Stimulated activated naive CD4-positive, alpha-beta T cell (primary cell): ENCODE measurements around the gene TEDC1.

Experiments
- DNase-seq, 6 experiments: peaks; one replicate each; lab custom pipeline; 2025; lab: John Stamatoyannopoulos, UW

TEDC1 gene

DNA sequence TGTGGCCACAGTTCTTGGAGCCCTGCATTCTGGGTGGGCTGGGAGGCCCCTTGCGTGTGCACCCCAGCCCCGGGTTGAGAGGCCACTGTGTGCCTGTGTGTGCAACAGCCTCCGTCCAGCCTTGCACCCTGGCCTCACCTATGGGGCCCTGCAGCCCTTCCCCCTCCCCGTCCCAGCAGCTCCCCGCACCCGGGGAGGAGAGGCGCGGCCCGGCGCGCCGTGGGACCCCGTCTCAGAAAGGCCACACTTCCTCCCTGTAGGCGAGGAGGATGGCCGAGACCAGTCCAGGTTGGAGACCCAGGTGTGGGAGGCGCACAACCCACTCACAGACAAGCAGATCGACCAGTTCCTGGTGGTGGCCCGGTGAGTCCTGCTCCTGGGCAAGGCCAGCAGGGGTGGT is 33.0 kb upstream of the TEDC1 start:
- no peak for DNase-seq

DNA sequence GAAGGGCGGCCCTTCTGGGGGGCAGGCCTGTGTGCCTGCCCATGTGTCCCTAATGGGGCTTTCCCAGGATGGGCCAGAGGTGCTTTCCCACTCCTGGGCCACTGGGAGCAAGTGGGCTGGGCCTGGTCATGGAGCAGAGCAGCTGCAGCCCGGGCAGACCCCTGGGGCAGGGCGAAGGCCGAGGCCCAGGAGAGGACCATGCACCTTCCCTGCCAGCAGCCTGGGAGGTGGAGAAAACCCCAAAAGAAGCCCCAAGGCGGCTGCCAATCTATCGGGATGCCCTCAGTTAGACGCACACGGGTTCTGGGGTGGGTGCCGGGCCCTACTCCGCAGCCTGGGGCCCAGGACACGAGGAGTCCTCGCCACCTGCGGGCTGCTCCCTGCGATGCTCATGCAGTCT is 32.5 kb upstream of the TEDC1 start:
- DNase-seq = no peak

DNA sequence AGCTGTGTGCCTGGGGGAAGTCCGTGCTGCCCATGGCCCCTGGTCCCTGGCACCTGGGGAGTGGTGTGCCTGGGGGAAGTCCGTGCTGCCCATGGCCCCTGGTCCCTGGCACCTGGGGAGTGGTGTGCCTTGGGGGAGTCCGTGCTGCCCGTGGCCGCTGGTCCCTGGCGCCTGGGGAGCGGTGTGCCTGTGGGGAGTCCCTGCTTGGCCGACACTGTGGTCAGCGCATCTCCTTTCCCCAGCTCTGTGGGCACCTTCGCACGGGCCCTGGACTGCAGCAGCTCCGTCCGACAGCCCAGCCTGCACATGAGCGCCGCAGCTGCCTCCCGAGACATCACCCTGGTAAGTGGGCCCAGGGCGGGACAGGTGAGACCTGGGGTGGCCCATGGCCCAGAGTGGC is 30.9 kb upstream of the TEDC1 start:
- no peak for DNase-seq

DNA sequence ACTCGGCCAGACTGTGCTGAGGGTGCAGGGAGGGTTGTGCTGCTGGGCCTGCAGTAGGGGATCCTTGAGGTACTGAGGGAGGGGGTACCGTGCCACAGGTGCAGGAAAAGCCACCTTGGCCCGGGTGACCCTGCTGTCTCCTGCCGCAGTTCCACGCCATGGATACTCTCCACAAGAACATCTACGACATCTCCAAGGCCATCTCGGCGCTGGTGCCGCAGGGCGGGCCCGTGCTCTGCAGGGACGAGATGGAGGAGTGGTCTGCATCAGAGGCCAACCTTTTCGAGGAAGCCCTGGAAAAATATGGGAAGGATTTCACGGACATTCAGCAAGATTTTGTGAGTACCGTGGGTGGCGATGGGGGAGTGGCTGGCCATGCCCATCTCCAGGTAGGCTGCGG is 30.4 kb upstream of the TEDC1 start:
- no peak for DNase-seq

DNA sequence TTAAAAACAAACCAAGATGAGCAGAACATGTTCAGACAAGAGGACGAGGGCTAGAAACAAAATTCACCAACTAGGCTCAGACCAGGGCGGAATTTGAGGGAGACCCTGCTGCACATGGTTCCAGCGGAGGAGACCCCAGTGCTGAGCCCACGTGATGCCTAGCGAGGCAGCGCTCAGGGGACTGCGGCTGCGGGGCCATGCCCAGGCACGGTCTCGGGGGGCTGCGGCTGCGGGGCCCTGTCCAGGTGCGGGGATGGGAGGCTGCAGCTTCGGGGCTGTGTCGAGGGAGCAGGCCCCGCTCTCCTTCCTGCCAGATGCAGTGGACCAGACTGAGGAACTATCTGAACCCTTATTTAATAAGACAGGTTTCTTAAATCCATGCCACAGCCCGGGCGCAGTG is 29.1 kb upstream of the TEDC1 start:
- DNase-seq = no peak

DNA sequence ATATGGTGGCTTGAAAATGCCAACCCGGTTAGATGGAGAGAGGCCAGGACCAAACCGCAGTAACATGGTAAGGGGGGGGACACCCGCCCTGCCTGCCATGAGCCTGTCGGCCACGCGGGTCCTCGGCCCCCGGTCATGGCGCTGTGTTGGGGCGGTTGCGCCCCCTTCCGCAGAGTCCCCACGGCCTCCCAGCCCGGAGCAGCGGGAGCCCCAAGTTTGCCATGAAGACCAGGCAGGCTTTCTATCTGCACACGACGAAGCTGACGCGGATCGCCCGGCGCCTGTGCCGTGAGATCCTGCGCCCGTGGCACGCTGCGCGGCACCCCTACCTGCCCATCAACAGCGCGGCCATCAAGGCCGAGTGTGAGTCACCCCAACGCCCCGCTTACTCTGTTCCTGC is 26.5 kb upstream of the TEDC1 start:
- no peak for DNase-seq

DNA sequence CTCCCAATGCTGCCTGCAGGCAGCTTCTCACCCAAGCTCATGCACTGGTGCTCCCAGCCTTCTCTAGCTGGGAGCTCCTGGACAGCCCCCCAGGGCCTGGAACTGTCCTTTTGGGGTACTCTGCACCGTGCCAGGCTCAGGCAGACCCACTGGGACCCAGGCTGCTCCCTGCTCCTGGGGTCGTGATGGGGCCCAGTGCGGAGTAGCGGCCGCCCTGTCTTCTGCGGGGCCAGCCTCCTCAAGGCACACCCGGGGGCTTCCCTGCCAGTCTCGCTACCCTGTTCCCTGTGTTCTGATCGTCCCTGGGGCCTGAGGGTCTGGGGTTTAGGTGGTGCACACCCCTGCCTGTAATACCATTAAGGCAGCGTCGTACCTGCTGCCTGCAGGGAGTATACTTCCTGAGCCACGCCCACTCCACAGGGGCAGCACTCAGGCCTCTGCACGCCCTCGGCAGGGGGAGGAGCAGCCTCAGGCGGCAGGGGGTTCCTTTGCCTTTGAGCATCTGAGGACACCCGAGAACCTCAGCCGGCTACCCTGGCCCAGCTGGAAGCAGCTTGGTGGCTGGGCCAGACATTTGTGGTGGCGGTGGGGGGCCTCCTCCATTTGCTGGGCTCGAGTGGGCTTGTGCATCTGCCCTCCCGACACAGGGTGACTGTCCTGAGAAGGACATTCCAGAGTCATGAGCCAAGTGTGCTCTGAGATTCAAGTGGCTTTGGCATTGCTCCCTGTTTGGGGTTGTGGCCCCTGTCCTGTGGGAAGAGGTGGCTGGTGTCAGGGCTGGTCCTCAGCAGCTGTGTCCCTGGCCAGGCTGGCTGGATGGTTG is 25.6 kb upstream of the TEDC1 start:
- no peak for DNase-seq

DNA sequence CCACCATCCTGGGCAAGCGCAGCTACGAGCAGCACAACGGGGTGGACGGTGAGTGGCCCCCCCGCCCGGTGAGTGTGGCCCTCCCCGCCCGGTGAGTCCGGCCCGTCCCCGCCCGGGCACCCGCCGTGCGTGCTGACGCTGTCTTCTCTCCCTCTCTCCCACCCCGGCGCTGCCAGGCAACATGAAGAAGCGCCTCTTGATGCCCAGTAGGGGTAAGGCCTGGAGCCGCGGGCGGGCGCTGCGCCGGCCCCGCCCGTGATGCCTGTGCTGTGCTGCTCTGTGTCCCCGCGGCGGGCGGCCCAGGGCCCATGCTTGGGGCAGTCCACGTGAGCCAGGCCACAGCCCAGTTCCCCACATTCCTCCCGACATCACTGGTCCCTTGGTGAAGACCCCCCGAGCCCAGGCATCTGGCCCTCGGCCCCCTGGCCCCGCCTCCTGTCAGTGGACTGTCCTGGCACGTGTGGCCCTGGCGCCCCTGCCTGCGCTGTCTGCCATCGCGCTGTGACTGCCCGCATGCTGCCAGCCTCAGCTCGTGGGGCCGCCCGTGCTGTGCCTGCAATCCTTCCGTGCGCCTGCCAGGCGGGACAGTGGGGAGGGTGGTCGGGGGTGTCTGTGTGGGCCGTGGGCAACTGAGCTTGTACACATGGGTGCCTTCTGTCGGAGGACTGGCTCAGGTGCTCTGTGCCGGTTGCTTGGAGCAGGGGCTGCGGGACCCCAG is 24.4 kb upstream of the TEDC1 start:
- no peak for DNase-seq

DNA sequence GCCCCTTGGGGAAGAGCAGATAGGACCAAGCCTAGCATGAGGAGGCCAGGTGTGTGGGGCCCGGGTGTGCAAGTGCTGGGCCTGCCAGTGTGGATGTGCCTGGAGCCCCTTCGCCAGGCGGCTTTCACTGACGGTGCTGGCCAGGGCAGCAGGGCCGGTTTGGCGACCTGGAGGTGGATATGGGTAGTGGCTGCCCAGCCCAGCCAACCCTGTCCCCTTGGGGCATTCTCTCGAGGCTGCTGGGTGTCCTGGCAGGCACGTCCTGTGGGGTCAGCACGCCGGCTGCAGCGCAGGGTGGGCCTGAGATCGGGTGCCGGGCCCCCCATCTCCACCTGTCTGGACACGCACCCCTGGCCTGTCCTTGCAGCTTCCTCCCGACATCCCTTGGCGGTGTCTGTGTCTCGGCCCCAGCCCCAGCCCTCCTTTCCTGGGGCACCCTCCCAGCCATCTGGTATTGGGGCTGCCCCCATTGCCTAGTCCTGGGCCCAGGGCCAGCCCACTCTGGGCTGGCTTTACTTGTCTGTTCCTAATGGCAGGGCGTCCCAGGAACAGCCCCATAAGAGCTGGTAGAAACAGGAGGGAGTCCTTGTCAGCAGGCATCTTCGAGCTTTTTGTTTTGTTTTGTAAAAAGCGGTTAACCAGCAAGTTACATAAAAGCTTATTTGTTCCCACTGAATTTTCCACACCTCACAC is 23.7 kb upstream of the TEDC1 start:
- no peak for DNase-seq

DNA sequence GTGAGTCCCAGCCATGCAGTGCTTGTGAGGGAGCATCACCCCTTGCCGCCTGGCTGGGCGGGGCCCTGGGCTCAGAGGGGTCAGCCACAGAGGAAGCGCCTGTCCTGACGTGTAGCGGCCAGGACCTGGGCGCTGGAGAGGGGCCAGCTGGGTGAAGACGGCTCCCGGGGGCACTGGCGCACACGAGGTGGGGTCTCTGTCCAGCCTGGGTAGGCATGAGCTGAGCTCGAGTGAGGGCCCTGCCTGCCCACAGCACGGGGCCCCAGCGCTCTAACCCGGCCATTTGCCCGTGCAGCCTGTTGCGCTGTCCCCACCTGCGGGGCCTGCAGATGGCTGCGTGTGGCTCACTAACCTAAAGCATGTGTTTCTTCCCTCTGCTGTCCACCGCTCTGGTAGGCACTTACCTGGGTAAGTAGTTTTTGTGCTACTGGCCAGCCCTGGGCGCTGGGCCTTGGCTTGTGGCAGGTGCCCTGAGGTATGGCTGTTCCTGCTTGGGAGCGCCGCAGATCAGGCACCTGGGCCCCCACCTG is 23.0 kb upstream of the TEDC1 start:
- DNase-seq = no peak

DNA sequence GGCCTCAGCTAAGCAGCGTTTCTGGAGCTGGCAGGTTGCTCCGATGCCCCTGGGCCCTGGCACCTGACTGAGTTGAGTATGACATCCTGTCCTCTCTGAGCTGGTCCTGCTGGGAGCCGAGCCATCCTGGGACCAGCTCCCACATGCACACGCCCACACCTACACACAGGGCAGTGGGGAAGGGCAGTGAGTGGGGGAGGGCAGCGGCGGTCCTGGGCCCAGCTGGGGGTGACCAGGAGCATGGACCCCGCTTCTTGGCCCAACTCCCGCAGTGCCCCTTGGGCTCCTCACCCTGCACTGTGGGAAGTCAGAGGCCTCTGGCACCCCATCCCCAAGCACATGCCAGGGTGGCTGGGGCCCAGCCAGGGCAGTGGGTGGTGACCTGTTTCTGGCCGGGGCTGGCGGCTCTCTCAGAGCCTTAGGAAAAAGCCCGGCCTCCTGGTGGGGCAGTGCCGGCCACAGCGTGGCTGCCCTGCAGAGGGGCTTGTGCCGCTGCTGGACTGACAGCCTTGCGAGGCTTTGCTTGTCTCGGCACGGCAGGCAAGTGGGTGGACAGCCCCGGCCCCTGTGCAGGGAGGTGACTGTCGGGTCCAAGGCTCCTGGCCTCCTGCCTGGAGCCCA is 22.3 kb upstream of the TEDC1 start:
- no peak for DNase-seq

DNA sequence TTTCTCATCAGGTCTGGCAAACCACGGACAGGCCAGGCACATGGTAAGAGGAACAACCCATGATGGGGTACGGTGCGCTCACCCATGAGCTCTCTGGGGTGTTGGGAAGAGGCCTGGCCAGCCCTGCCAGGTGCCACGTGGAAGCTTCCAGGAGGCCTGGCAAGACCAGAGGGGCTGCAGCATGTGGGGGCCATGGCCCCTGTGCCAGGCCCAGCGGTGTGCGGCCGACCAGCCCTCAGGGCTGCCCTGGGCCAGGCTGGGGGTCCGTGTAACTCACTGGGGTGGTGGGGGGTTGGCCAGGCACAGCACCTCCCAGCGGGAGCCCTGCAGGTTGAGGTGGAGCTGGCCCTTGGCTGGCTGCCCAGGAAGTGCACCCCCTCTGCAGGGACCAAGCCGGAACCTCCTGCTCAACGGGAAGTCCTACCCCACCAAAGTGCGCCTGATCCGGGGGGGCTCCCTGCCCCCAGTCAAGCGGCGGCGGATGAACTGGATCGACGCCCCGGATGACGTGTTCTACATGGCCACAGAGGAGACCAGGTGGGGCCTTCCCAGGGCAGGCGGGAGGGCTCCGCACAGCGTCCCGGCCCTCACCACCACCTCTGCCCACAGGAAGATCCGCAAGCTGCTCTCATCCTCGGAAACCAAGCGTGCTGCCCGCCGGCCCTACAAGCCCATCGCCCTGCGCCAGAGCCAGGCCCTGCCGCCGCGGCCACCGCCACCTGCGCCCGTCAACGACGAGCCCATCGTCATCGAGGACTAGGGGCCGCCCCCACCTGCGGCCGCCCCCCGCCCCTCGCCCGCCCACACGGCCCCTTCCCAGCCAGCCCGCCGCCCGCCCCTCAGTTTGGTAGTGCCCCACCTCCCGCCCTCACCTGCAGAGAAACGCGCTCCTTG is 21.3 kb upstream of the TEDC1 start:
- no peak for DNase-seq

DNA sequence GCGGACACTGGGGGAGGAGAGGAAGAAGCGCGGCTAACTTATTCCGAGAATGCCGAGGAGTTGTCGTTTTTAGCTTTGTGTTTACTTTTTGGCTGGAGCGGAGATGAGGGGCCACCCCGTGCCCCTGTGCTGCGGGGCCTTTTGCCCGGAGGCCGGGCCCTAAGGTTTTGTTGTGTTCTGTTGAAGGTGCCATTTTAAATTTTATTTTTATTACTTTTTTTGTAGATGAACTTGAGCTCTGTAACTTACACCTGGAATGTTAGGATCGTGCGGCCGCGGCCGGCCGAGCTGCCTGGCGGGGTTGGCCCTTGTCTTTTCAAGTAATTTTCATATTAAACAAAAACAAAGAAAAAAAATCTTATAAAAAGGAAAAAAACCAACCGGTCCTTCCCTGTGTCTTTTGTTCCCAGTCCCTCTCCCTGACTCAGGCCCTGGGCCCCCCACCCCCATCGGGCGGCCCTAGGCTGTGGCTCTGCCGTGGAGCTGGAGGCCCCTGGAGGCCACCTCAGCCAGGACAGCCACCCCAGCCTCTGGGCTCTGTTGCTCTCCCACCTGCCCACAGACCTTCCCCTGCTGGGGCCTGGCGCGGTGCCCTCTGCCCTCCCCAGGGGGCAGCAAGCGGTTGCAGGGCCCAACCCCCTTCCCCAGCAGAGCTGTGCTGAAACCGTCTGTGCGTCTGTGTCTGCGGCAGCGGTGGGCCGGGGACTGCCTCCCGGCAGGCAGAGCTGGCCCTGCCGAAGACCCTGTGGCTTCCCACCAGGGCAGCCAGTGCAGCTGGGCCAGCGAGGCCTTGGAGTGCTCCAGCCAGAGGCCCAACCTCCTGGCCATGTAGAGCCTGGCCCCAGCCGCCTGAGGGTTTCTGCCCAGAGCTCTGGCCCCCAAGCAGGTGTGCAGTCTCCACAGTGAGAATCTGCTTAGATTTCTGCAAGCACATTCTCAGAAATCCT is 20.4 kb upstream of the TEDC1 start:
- DNase-seq = no peak

DNA sequence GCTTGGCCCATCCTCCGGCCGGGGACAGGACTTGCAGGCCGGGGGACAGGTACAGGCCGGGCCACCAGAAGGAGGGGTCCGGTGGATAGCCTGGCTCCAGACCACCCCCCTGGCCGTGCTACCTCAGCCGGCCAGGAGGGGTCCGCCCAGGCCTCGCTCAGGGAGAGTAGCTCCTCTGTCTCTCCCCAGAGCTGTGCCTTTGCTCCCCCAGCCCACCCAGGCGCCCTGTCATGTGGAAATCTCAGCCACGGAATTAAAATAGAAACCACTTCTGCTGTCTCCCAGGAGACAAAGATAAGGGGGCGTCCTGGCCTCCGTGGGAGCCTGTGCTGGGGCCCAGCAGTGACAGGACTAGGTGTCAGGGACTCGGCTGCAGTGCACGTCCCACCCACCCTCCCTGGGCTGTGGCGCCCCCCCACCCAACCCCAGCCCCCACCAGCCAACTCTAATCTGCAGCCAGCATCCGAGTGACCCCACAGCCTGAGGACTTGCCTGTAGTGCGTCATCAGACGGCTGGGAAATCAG is 19.7 kb upstream of the TEDC1 start:
- DNase-seq = peak in 1 of 6 experiments; percentile 7

DNA sequence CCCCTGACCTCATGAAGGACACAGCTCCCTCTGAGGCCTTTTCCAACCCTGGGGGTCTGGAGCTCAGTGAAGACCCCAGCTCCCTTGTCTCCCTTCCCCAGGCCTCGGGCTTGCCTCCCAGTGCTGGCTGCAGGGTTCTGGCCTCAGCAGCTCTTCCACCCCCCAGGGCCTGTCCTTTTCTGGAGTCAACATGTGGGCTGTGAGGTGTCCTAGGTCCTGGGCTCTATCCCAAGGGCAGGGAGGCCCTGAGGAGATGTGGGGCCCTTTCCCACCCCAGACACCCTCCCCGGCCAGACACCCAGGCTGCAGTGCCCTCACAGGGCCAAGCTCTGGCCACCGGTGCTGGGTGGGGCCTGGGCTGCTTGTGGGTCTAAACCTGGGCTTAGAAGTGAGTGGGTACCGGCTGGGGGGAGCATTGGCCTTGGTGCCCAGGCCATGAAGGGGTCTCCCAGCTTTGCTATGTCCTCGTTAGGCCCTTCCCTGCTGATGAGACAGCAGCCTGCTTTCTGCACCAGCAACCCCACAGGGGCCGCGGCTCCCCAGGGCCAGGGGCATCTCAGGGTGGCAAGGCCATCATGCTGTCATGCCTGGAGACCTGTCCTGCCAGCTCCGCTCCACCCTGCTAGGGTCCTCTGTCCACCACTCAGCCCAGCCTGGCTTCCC is 19.1 kb upstream of the TEDC1 start:
- no peak for DNase-seq

DNA sequence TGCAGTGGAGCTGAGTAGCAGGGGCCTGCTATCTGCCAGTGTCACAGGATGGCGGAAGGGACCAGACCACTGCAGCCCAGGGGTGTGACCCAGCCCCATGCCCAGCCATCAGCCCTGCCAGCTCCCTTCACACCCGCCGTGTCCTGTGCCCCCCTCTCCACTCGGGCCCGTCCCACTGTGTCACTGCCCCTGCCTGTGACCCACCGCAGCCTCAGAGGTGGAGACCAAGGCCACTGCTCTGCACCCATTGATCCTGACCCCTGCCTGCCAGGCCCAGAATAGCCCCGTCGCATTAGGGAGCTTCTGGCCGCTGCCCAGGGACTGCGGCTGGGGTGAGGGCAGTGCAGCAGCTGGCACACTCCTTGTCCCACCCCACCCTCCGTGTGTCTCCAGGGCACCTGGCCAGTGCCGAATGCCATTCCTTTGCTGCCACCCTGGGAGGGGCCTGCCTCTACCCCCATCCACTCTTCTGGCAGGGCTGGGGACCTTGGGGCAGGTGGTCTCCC is 18.5 kb upstream of the TEDC1 start:
- DNase-seq = no peak

DNA sequence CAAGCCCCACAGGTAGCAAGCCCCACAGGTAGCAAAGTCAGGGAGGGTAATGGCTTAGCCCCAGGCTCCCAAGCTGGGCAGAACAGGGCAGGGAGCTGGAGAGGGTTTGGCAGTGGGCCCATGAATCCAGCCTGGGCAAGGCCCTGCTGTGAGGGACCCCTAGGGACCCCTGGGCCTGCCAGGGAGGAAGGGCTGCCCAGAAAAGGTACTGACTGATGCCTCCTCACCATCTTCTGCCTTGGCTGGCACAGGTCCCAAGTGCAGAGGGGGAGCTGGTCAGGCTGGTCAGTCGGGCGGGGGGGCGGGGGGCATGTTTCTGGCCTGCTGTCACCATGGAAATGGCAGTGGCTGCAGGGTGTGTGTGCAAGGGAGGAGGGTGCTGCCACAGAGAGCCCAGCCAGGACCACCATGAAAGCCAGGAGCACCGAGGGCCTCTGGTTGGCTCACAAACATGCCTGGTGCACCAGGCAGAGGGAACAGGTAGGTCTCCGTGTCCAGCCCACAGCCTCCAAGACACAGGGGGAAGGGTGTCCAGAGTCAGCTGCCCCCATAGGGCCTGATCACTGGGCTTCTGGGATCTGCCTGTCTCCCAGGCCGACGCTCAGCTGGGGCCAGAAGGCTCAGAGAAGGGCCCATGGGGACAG is 17.9 kb upstream of the TEDC1 start:
- DNase-seq = no peak

DNA sequence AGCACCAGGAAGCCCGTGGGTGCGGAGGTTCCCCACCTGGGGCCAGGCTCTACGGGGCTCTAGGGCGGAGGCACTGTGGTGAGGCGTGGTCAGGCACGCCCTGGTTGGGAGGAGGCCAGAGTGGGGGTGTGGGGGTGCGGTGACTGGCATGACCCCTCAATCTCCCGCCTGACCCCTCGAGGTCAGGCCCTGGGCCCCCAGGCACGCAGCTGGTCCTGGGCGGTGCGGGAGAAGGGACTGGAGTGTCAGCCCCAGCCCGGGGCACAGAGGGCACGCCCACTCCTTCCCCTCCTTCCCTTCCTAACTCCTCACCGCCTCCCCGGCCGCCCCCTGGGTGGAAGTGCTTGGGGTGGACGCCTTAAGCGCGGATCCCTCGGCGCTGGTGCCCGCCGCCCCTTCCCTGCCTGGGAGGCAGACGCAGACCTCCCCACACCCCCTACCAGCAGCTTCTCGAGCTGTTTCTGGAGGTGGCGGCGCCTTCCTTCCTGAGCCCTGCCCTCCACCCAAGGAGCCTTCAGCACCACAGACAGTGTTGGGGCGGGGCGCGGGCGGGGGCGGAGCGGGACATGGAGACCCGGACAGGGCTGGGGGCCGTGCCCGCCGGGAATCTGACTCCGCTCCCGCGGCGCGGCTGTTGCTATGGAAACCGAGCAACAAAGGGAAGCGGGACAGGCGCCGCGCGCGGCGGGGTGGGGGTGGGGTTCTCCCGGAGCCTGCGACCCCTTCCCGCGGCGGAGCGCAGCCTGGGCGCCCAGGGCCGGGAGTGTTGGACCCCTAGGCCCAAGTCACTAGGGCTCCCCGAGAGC is 17.2 kb upstream of the TEDC1 start:
- DNase-seq = peak; percentile 47 to 81 (median 70)
